ENCODE data around the gene SLC8A1. TPM values are rescaled to one million over a fixed set of nuclear protein-coding genes. Genes with fewer than 3 reads are reported as not detected.

The SLC8A1 gene
- total RNA-seq, 1 donor from 2014 or later, result 4.2 TPM

DNA sequence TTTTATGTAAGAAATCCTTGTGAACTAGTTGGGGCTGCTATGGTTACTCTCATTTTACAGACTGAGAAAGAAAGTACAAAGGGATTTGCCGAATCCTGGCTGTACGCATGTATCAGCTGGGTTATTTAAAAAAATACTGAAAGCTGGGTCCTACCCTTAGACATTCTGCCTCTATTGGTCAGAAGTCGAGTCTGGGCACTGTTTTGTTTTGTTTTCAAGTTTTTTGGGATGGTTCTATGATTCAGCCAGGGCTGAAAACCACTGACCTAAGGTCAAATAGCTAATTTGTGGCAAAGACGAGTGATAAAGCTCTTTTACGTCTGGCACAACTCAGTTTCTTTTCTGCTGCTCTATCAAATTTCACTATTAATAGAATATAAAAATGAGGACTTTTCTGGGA lies 5.9 kb upstream of the SLC8A1 start:
- Mint-ChIP-seq H3K36me3 (ENCODE audit: low read depth) (no peaks in the 10 kb centered on the region), H3K27me3 (ENCODE audit: low read depth) (peaks cover 18% of the 10 kb centered on the region), H3K27ac (ENCODE audit: unreplicated experiment) (no peak overlapping the region), H3K9me3 (no peaks in the 10 kb centered on the region), H3K4me3 (no peak overlapping the region), H3K4me1 (peaks cover 4% of the 10 kb centered on the region)
- DNase-seq (ENCODE audit: low read depth, low spot score), result no peak
- TF ChIP-seq CTCF (conservative IDR thresholded peaks at IDR 0.05), result no peak

GRCh38 chr2:40457366-40457765 lies 5.5 kb upstream of the SLC8A1 start:
- Mint-ChIP-seq H3K36me3 (ENCODE audit: low read depth) (no peaks in the 10 kb centered on the region), H3K27ac (ENCODE audit: unreplicated experiment) (no peak overlapping the region), H3K4me1 (peaks cover 6% of the 10 kb centered on the region), H3K9me3 (no peaks in the 10 kb centered on the region), H3K27me3 (ENCODE audit: low read depth) (peaks cover 23% of the 10 kb centered on the region), H3K4me3 (no peak overlapping the region)
- no peak for TF ChIP-seq CTCF (conservative IDR thresholded peaks at IDR 0.05)
- DNase-seq (ENCODE audit: low read depth, low spot score), result no peak

- Mint-ChIP-seq H3K27me3 (ENCODE audit: low read depth) (peaks cover 25% of the 10 kb centered on the region), H3K27ac (ENCODE audit: unreplicated experiment) (no peak overlapping the region), H3K4me3 (no peak overlapping the region), H3K9me3 (no peaks in the 10 kb centered on the region), H3K4me1 (peaks cover 8% of the 10 kb centered on the region), H3K36me3 (ENCODE audit: low read depth) (no peaks in the 10 kb centered on the region)
- no peak for DNase-seq (ENCODE audit: low read depth, low spot score)
- no peak for TF ChIP-seq CTCF (conservative IDR thresholded peaks at IDR 0.05)
Observed at GRCh38 chr2:40456926-40457325, 5.0 kb upstream of the SLC8A1 start.

- no peak for DNase-seq (ENCODE audit: low read depth, low spot score)
- Mint-ChIP-seq H3K4me1 (peaks cover 17% of the 10 kb centered on the region), H3K36me3 (ENCODE audit: low read depth) (no peaks in the 10 kb centered on the region), H3K27me3 (ENCODE audit: low read depth) (peaks cover 37% of the 10 kb centered on the region), H3K4me3 (no peak overlapping the region), H3K9me3 (no peaks in the 10 kb centered on the region), H3K27ac (ENCODE audit: unreplicated experiment) (no peak overlapping the region)
- no peak for TF ChIP-seq CTCF (conservative IDR thresholded peaks at IDR 0.05)
Observed at GRCh38 chr2:40455661-40456060, 3.8 kb upstream of the SLC8A1 start.

DNA sequence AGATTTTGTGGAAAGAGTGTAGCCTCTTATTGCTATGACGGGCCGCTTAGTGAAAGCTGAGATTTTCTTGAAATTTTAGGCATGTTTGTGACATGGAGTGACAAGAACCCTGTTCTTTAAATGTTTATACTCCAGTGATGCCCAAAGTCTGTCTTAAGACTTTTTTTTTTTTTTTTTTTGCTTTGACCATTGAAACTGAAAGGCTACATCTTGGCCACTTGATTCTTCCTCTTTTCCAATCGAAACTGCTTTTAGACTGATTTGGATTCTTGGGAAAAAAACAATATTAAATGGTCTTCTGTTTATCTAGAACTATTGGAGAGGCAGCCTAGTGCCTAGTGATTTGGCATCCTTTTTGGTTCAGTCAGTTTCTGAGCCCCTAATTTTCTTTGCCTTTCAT lies 2.4 kb upstream of the SLC8A1 start:
- Mint-ChIP-seq H3K27ac (ENCODE audit: unreplicated experiment) (no peak overlapping the region), H3K27me3 (ENCODE audit: low read depth) (peaks cover 47% of the 10 kb centered on the region), H3K36me3 (ENCODE audit: low read depth) (no peaks in the 10 kb centered on the region), H3K4me1 (peaks cover 21% of the 10 kb centered on the region), H3K4me3 (peak overlapping the region; percentile 17), H3K9me3 (no peaks in the 10 kb centered on the region)
- TF ChIP-seq CTCF (conservative IDR thresholded peaks at IDR 0.05), result no peak
- DNase-seq (ENCODE audit: low read depth, low spot score), result no peak

DNA sequence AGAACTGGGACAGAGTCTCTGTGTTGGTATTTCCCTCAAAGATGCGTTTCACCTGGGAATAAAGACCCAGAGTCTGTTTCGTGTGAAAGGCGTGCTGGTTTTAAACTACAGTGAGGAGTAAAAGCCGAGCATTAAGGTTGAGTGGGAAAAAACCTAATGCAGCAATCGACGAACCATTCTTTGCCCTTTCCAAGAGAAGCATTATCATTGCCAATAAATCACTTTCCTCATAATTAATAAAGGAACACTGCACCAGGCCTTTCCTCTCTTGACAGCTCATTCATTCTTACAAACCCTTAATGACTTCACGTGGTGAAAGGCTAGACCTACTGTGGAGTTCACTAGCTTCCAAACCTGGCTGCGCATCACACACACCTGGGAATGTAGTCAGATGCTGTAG lies 896 bp upstream of the SLC8A1 start:
- Mint-ChIP-seq H3K36me3 (ENCODE audit: low read depth) (no peaks in the 10 kb centered on the region), H3K27ac (ENCODE audit: unreplicated experiment) (no peak overlapping the region), H3K4me1 (peaks cover 21% of the 10 kb centered on the region), H3K27me3 (ENCODE audit: low read depth) (peaks cover 50% of the 10 kb centered on the region), H3K9me3 (no peaks in the 10 kb centered on the region), H3K4me3 (peak overlapping the region; percentile 86)
- TF ChIP-seq CTCF (conservative IDR thresholded peaks at IDR 0.05), result no peak
- DNase-seq (ENCODE audit: low read depth, low spot score), result no peak

All from neural crest cell (in vitro differentiated cells).